Measurements from ENCODE around the gene RBM38.

Gene RBM38

GRCh38 chr20:57458400-57459160 is 67.4 kb downstream of the RBM38 start:
- DNase-seq: no peak
